Naive B cell (primary cell): ENCODE measurements around the gene AMOTL2. TPM values are rescaled to one million over a fixed set of nuclear protein-coding genes. Genes with fewer than 3 reads are reported as not detected.

Experiments
- ATAC-seq, 2 donors: fragments of 150-1000 bp; cut with Tn5 transposase; 2 replicates each; pipeline ENCODE4 v1.10.0; 2021; ENCODE audit warnings: low read depth in 2 of 2, mild to moderate bottlenecking in 2 of 2, moderate library complexity in 2 of 2
- DNase-seq: peaks from one replicate; pipeline ENCODE4 v3.0.0; 2022
- H3K27ac Mint-ChIP-seq, 6 donors: one replicate each; pipeline ENCODE4 v1.8.0; 2020 to 2022; ENCODE audit warnings: mild to moderate bottlenecking in 6 of 6, mixed read lengths in 6 of 6, moderate library complexity in 5 of 6, inconsistent platforms in 2 of 6
- H3K27me3 Mint-ChIP-seq, 3 donors: one replicate each; pipeline ENCODE4 v1.8.0; 2021 to 2022; ENCODE audit warnings: mixed read lengths in 3 of 3, mild to moderate bottlenecking in 1 of 3
- H3K36me3 Mint-ChIP-seq, 2 donors: one replicate each; pipeline ENCODE4 v1.8.0; 2020 to 2022; ENCODE audit warnings: mixed read lengths in 2 of 2, inconsistent platforms in 1 of 2, mild to moderate bottlenecking in 1 of 2
- H3K4me1 Mint-ChIP-seq, 3 donors: one replicate each; pipeline ENCODE4 v1.8.0; 2020 to 2022; ENCODE audit warnings: mixed read lengths in 3 of 3, inconsistent platforms in 1 of 3, mild to moderate bottlenecking in 1 of 3, moderate library complexity in 1 of 3
- H3K4me3 Mint-ChIP-seq, 8 donors: one replicate each; pipeline ENCODE4 v1.8.0; 2020 to 2022; ENCODE audit warnings: mild to moderate bottlenecking in 8 of 8, mixed read lengths in 8 of 8, moderate library complexity in 8 of 8, inconsistent platforms in 2 of 8
- H3K9me3 Mint-ChIP-seq, 7 donors: one replicate each; pipeline ENCODE4 v1.8.0; 2020 to 2022; ENCODE audit warnings: mixed read lengths in 7 of 7, mild to moderate bottlenecking in 5 of 7, inconsistent platforms in 2 of 7, moderate library complexity in 1 of 7
- polyA plus RNA-seq, 6 donors: library from polyadenylated mRNA; unstranded; fragments of 300-500 nt; fragmentation: Illumina TruSeq; gene quantifications; one replicate each; pipeline ENCODE4 v1.2.3, GENCODE V29; 2021; ENCODE audit warnings: low read depth in 6 of 6

Gene AMOTL2
- polyA plus RNA-seq, 6 donors from 2014 or later, result not detected

DNA sequence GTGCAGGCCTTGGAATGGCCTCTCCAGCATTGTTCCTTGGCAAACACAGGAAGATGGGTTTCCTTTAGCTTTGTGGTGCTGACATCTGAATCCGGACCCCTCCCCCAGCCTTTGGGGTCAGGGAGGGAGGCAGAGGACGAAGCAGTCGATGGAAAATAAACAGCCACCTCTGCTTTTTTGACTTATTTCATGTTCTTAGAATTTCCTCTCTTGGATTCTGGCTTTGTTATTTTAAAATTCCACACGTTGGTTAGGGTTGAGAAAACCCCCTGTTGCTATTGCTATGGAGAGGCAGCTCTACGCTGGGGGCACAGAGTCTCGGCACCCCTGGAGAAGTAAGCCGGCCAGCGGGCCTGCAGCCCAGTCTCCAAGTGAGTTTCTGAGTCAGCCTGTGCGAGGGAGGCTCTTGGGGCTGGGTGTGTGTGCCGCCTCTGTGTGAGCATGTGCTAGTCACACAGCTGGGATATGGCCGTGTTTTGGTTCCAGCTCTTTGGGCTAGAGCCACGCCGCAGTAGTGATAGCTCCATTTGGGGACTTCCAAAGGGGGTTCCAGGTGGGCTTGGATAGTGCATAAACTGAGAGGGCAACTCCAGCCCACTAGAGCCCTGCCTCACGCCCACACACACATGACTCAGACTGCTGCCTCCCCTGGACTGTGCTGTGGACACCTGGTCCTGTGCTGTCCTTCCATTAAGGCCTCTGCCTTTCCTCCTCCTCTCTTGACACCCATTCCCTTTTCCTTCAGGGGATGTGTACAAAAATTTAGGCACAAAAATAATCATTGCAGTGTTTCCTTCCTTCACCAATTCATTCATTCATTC lies 58.8 kb downstream of the AMOTL2 start:
- no peak for ATAC-seq
- peaks cover 0 to 7% of the 10 kb centered on the region in 2 donors for H3K36me3 Mint-ChIP-seq
- peaks cover 21 to 46% (median 38%) of the 10 kb centered on the region in 3 donors for H3K27me3 Mint-ChIP-seq
- H3K4me3 Mint-ChIP-seq, result peak overlapping the region in 2 of 8 donors; percentile 6 to 52
- peaks cover 0 to 2% (median 0%) of the 10 kb centered on the region in 7 donors for H3K9me3 Mint-ChIP-seq
- no peak for DNase-seq
- H3K27ac Mint-ChIP-seq, result no peak overlapping the region
- peaks cover 0 to 4% (median 0%) of the 10 kb centered on the region in 3 donors for H3K4me1 Mint-ChIP-seq

DNA sequence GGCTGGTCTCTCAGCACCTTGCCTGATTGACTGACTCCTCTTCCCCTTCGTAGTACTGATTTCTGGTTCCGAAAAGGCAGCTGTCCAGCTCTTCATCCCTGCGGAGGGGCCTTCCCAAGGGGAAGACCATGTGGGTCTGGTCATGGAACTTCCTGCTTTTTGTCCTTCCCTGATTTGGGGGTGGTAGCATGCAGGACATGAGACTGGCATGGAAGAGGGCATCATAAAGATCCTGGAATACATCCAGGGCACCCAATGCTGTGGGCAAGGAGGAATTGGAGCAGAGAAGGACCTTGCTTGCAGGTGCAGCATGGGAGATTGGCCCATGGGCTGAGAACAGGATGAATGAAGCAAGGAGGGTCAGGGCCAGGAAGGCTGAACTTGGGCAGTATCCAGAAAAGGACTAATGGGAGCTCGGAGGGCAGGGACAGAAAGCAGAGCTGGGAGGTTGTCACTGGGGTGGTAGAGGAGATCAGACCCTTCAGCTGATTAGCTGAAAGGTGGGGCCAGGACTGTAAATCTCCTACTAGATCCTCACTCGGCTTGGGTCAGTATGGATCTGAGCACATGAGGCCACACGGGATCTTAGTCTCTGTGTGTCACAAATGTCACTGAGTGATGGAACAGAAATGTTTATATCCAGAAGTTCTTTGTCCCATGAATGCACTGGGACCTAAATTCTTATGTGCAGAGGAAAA lies 59.5 kb downstream of the AMOTL2 start:
- H3K4me1 Mint-ChIP-seq, result peaks cover 0 to 4% (median 0%) of the 10 kb centered on the region in 3 donors
- no peak for ATAC-seq
- H3K27me3 Mint-ChIP-seq, result peaks cover 26 to 46% (median 36%) of the 10 kb centered on the region in 3 donors
- DNase-seq, result no peak
- H3K36me3 Mint-ChIP-seq, result peaks cover 0 to 7% of the 10 kb centered on the region in 2 donors
- H3K4me3 Mint-ChIP-seq, result no peak overlapping the region
- peaks cover 0 to 2% (median 0%) of the 10 kb centered on the region in 7 donors for H3K9me3 Mint-ChIP-seq
- H3K27ac Mint-ChIP-seq, result no peak overlapping the region

DNA sequence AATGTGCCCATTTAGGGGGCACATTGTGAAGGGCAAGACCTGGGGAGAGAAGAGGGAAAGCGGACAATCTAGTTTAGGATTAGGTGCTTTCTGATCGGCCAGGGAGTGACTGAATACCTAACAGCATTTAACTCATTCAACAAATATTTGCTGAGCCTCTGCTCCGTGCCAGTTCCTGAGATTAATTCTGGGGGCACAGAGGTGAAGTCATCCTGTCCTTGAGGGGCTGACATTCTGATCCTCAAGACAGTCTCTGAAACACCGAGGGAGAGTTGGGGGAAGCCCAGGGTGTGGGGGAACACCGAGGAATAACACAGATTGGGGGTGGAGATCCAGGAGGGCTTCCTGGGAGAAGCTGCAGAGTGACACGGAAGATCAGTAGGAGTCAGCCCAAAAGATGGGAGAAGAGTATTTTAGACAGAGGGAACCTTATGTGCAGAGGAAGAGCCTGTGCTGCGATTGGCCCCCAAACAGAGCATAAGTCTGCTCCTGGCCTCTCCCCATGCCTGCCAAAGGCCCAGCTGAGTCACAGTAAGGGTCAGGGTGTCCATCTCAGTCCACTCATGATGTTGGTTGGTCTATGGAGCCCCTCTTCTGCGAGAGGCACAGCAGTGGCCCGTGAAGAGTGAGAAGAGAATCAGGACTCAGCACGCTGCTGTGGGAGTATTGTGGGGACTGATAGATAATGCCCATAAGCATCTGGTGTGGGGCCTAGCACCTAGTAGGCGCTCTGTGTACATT lies 60.2 kb downstream of the AMOTL2 start:
- Mint-ChIP-seq H3K27ac (peak overlapping the region in 1 of 6 donors; percentile 9), H3K4me3 (peak overlapping the region in 1 of 8 donors; percentile 39), H3K36me3 (peaks cover 0 to 7% of the 10 kb centered on the region in 2 donors), H3K9me3 (peaks cover 0 to 2% (median 0%) of the 10 kb centered on the region in 7 donors), H3K27me3 (peaks cover 26 to 46% (median 36%) of the 10 kb centered on the region in 3 donors), H3K4me1 (peaks cover 0 to 4% (median 0%) of the 10 kb centered on the region in 3 donors)
- DNase-seq (no peak), ATAC-seq (no peak)

DNA sequence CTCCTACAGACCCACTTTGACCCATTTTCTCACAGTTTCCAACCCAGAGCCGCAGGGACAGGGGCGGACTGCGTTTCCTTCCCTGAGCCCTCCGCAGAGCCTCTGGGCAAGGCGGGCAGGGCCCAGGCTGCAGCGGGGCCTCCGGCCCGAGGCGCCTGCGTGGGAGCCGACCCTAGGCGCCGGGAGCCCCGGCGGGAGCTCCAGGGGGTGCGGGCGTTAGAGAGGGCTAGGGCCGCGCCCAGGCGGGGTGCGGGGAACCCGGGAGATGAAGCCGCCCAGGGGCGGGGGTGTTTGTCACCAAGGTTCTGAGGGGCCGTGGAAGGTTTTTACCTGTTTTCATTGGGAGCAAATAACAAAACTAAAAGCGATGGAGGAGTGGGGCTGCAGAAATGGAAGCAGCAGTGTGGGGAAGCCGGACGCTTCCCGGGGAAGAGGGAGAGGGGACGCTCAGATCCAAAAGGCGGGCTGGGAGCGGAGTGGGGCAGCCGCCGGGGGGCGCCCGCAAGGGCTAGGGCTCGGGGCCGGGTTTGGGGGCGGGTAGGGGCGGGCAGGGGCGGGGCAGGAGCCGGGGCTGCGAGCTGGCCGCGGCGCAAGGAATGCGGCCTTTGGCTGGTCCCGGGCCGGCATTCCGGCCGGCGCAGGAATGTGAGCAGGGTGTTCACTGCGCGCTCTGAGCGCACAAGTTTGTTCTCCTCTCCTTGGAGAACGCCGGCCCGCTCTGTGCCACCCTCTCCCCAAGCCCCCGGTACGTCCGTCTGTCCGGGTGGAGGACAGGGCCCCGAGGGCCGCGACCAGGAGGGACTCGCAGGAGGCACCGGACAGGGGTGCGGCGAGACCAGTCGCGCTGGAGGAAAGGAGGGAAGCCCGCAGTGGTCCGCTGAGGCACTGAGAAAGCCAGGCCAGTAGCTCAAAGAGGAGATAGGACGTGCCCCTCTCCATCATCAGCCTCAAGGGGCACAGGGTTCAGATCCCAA lies 61.1 kb downstream of the AMOTL2 start:
- peak overlapping the region in 1 of 6 donors; percentile 15 for H3K27ac Mint-ChIP-seq
- peaks cover 0 to 1% (median 0%) of the 10 kb centered on the region in 7 donors for H3K9me3 Mint-ChIP-seq
- H3K27me3 Mint-ChIP-seq, result peaks cover 29 to 42% (median 40%) of the 10 kb centered on the region in 3 donors
- H3K4me1 Mint-ChIP-seq, result peaks cover 3 to 6% (median 3%) of the 10 kb centered on the region in 3 donors
- peak in 1 of 2 donors; percentile 14 for ATAC-seq
- peak overlapping the region in 7 of 8 donors; percentile 25 to 83 (median 66) for H3K4me3 Mint-ChIP-seq
- H3K36me3 Mint-ChIP-seq, result peaks cover 0 to 7% of the 10 kb centered on the region in 2 donors
- DNase-seq, result no peak

DNA sequence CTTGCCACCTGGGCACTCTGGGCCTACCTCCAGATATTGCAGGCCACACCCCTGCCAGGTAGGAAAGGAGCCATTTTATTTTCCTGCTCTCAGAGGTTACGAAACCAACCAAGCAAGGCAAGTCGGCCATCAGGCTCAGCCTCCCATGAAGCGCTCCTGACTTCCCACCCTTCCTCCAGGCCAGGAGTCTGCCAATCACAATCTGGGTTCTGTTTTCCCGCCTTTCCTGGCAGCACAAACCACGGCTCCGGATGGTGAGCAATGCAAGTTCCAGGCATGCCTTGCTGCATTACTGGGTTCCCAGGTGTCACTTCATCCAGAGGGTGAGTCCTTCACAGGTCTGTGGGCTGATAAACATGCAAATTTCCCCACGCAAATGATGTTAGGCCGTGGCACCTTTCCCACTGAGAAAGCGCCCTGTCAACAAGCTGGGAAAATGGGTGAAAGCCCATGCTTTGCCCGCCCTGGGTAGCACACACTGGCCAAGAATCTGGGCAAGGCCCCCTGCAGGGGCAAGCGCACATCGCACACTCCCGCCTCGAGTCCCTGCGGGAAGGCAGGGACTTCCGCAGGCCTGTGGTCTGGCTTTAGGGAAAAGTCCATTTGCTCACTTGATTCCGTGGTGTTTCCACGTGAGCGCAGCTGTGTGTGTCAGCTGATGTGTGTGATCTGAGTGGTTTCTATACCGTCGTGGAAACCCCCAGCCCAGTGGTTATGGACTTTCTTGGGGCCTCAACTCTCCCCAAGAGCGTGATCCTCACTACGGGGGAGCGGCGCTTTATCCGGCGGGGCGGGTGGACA lies 62.0 kb downstream of the AMOTL2 start:
- H3K9me3 Mint-ChIP-seq, result no peaks in the 10 kb centered on the region
- H3K36me3 Mint-ChIP-seq, result peaks cover 0 to 7% of the 10 kb centered on the region in 2 donors
- peaks cover 28 to 47% (median 37%) of the 10 kb centered on the region in 3 donors for H3K27me3 Mint-ChIP-seq
- ATAC-seq (peak; percentile 55 to 70), DNase-seq (no peak)
- peaks cover 5 to 7% (median 6%) of the 10 kb centered on the region in 3 donors for H3K4me1 Mint-ChIP-seq
- peak overlapping the region in 1 of 6 donors; percentile 15 for H3K27ac Mint-ChIP-seq
- H3K4me3 Mint-ChIP-seq, result peak overlapping the region in 7 of 8 donors; percentile 25 to 69 (median 64)

DNA sequence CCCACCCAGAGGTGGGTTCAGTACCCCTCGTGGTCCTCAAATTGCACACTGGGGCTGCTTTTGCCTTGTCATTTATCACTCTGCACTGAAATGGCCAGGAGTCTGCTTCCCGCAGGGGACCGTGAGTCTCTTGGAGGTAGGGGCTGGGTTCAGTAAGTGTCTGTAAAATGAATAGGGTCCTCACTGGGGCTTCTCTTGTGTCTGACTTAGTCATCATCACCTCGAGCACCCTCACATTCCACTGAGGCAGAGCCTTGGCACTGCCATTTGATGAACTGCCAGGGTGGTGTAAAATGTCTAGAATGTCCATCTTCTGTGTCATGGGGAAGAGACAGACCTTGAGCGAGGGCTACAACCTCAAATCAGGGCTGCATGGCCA lies 62.6 kb downstream of the AMOTL2 start:
- no peak for DNase-seq
- Mint-ChIP-seq H3K4me3 (no peak overlapping the region), H3K27ac (no peak overlapping the region), H3K36me3 (peaks cover 0 to 7% of the 10 kb centered on the region in 2 donors), H3K4me1 (peaks cover 5 to 7% (median 6%) of the 10 kb centered on the region in 3 donors), H3K27me3 (peaks cover 30 to 51% (median 42%) of the 10 kb centered on the region in 3 donors), H3K9me3 (no peaks in the 10 kb centered on the region)
- no peak for ATAC-seq

DNA sequence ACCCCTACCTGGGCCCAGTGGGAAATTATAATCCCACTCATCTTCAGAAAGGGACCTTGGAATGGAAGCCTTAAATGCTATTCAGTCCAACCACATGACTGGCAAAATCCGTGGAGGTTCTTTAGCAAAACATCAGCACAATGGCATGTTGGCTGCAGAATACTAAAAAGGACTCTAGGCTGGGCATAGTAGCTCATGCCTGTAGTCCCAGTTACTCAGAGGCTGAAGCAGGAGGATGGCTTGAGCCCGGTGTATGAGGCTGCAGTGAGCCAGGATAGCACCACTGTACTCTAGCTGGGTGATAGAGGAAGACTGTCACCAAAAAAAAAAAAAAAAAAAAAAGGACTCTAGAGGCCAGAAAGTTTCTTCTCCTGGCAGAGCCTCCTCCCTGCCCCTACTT lies 63.0 kb downstream of the AMOTL2 start:
- Mint-ChIP-seq H3K36me3 (peaks cover 0 to 7% of the 10 kb centered on the region in 2 donors), H3K4me1 (peaks cover 5 to 7% (median 6%) of the 10 kb centered on the region in 3 donors), H3K4me3 (no peak overlapping the region), H3K27ac (no peak overlapping the region), H3K27me3 (peaks cover 34 to 54% (median 46%) of the 10 kb centered on the region in 3 donors), H3K9me3 (no peaks in the 10 kb centered on the region)
- no peak for DNase-seq
- ATAC-seq, result no peak

DNA sequence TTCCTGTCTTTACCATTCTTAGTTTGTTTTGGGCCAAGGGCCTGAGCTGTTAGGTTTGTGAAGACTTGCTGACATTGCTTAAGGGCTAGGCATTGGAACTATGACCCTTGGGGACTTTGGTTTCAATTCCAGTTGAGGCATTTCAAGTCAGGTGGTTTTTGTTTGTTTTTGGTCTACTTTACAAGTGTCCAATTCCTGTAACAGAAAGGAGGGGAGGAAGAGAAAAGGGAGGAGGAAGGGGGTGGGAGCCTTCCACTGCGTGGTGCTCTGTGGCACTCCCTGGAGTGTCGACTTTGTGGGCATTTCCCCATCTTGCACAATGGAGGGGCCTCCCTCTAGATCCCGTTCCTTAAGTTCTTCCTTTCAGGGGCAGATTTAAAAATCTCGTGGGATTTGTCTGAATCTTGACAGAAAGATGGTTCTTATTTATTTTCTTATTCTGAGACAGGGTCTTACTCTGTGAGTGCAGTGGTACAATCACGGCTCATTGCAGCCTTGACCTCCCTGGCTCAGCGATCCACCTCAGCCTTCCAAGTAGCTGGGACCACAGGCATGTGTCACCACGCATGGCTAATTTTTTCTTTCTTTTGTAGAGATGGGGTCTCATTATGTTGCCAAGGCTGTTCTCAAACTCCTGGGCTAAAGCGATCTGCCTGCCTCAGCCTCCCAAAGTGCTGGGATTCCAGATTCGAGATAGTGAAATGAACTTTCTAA lies 64.1 kb downstream of the AMOTL2 start:
- Mint-ChIP-seq H3K27ac (no peak overlapping the region), H3K4me3 (peak overlapping the region in 1 of 8 donors; percentile 37), H3K36me3 (peaks cover 0 to 7% of the 10 kb centered on the region in 2 donors), H3K4me1 (peaks cover 5 to 7% (median 6%) of the 10 kb centered on the region in 3 donors), H3K27me3 (peaks cover 35 to 56% (median 48%) of the 10 kb centered on the region in 3 donors), H3K9me3 (no peaks in the 10 kb centered on the region)
- no peak for DNase-seq
- ATAC-seq, result no peak

DNA sequence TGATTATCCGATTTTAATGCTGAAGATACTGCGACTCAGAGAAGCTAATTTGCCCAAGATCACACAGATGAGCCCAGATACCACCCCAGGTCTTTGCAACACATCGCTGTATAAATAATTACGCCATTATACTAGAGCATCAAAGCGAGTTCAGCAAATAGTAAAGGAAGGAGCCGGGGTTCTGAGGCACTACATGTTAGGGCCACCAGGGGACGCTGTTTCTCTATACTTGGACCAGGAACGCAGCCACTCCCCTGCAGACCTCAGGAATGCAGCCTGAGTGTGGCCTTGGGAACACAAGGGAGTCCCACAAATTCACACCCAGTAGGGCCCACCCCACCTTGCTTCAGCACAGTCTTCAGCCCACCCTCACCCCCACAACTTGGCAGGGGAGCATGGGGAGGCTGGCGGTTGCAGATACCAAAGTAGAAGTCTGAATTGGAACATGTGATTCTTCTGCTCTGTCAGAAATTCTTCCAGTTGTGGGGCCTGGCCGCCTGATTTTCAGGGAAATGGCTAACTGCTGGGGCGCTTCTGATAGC lies 65.8 kb downstream of the AMOTL2 start:
- no peaks in the 10 kb centered on the region for H3K9me3 Mint-ChIP-seq
- DNase-seq (peak; percentile 37), ATAC-seq (peak; percentile 42 to 59)
- H3K27ac Mint-ChIP-seq, result peak overlapping the region in 1 of 6 donors; percentile 8
- H3K4me1 Mint-ChIP-seq, result peaks cover 3 to 6% (median 5%) of the 10 kb centered on the region in 3 donors
- no peak overlapping the region for H3K4me3 Mint-ChIP-seq
- H3K36me3 Mint-ChIP-seq, result no peaks in the 10 kb centered on the region
- H3K27me3 Mint-ChIP-seq, result peaks cover 36 to 44% (median 42%) of the 10 kb centered on the region in 3 donors

DNA sequence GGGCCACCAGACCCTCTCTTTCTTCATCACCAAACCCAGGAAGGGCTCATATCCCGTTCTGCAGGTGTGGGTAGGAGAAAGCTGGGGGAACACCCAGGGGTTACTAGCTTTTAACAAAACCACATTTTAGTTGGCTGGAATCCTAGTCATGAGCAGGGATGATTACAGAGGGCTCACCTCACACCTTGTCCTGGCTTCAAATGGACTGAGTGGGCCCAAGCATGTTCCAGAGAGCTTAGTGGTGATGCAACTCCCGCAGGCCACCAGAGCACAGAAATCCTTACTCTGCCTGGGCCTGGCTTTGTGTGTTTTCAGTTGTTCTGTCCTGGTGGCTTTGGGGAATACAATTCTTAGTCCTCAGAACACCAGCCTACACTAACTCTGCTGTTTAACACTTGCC lies 66.8 kb downstream of the AMOTL2 start:
- Mint-ChIP-seq H3K4me1 (peaks cover 3 to 6% (median 5%) of the 10 kb centered on the region in 3 donors), H3K36me3 (no peaks in the 10 kb centered on the region), H3K9me3 (no peaks in the 10 kb centered on the region), H3K27me3 (peaks cover 36 to 44% (median 41%) of the 10 kb centered on the region in 3 donors), H3K4me3 (no peak overlapping the region), H3K27ac (no peak overlapping the region)
- ATAC-seq (no peak), DNase-seq (no peak)

DNA sequence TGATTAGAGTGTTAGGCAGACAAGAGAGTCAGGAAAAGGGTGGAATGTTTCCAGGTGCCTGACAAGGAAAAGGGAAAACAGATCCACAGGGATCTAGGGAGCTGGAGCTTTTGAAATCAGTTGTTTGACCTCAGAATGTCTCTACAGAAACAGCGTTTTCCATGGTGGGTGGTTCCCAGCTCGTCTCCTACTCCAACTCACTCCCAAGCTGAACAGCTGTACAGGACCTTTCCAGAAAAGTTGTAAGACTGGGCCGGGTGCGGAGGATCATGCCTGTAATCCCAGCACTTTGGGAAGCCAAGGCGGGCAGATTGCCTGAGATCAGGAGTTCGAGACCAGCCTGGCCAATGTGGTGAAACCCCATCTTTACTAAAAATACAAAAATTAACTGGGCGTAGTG lies 67.9 kb downstream of the AMOTL2 start:
- Mint-ChIP-seq H3K4me1 (peaks cover 3 to 6% (median 5%) of the 10 kb centered on the region in 3 donors), H3K27ac (no peak overlapping the region), H3K27me3 (peaks cover 34 to 37% (median 36%) of the 10 kb centered on the region in 3 donors), H3K4me3 (no peak overlapping the region), H3K36me3 (no peaks in the 10 kb centered on the region), H3K9me3 (no peaks in the 10 kb centered on the region)
- DNase-seq, result no peak
- no peak for ATAC-seq
